Right lobe of liver (tissue), 6 donors: ENCODE results near the gene ACTRT2. TPM values are rescaled to one million over a fixed set of nuclear protein-coding genes. Genes with fewer than 3 reads are reported as not detected.

ENCODE experiments used
- ATAC-seq, 4 donors: fragments of 200-7000 bp; cut with Tn5 transposase; one replicate each; pipeline ENCODE4 v1.9.1; 2020; ENCODE audit warnings: mild to moderate bottlenecking in 4 of 4, moderate library complexity in 4 of 4
- DNase-seq, 3 donors: peaks; one replicate each; pipeline ENCODE4 v3.0.0-alpha.2; 2020
- H3K27ac ChIP-seq, 3 donors: fragments of 200-600 bp; one replicate each; pipeline ENCODE4 v1.8.0; 2022
- H3K27me3 ChIP-seq, 2 donors: fragments of 200-600 bp; one replicate each; pipeline ENCODE4 v1.8.0; 2022
- H3K36me3 ChIP-seq, 4 donors: fragments of 200-600 bp; sonication (generic) in 1 of 4; one replicate each; pipeline versions ENCODE4 v1.5.1 to v1.8.0; 2017 to 2022; ENCODE audit warnings: control low read depth in 1 of 4
- H3K4me1 ChIP-seq, 4 donors: fragments of 200-600 bp; sonication (generic) in 1 of 4; one replicate each; pipeline versions ENCODE4 v1.5.1 to v1.8.0; 2017 to 2022; ENCODE audit warnings: control low read depth in 1 of 4
- H3K4me3 ChIP-seq, 3 donors: fragments of 200-600 bp; one replicate each; pipeline ENCODE4 v1.8.0; 2022
- H3K9me3 ChIP-seq, 4 donors: fragments of 200-600 bp; sonication (generic) in 1 of 4; one replicate each; pipeline versions ENCODE4 v1.5.1 to v1.8.0; 2017 to 2022; ENCODE audit warnings: control low read depth in 1 of 4
- CTCF ChIP-seq, 4 donors: fragments of 200-600 bp in 3 of 4; fragments of 450-650 bp in 1 of 4; IDR thresholded peaks; one replicate each; pipeline versions ENCODE4 v1.5.1 to v1.8.0; 2016 to 2022; ENCODE audit warnings: antibody characterized with exemption in 4 of 4, mild to moderate bottlenecking in 2 of 4
- POLR2A ChIP-seq: fragments of 450-650 bp; IDR thresholded peaks from one replicate; pipeline ENCODE4 v1.6.1; 2017; ENCODE audit warnings: antibody characterized with exemption, mild to moderate bottlenecking
- WGBS: methylation state at CpG from one replicate; pipeline ENCODE4 v1.1.6; 2018; ENCODE audit warnings: low coverage, low lambda C conversion rate; ENCODE audit not compliant: insufficient coverage; ENCODE audit errors: missing lambda C conversion rate; 5-methylcytosine and 5-hydroxymethylcytosine counted together
- intact Hi-C, 2 donors: fragments of 100-400 bp; cut with DNase I; formaldehyde crosslinking; loops; one replicate each; pipeline versions ENCODE4 v1.11.2 to v1.14.1; 2022
- total RNA-seq, 6 experiments: library from RNA; depleted of rRNA in 2 of 6; stranded (reverse); fragments of >200 nt in 2 of 6; fragmentation: NEBNext Ultra II Directional in 3 of 6; extraction: Animal tissue kit (Norgen Biotek cat#: 25700) in 3 of 6; gene quantifications; one replicate each; pipeline versions ENCODE4 v1.1.0 to v1.2.4, GENCODE V29; 2016 to 2023
- donor health status: DM: no; HTN: yes; CAD: no.
- donor health status: DM: no; HTN: no; CAD: no.
- donor health status: DM: no; HTN: no; CAD: no.
- donor health status: DM: no; HTN: yes; CAD: no.
- donor health status: DM: no; HTN: yes; CAD: no.

ACTRT2 gene
- total RNA-seq, 6 experiments from 2014 or later = not detected

GRCh38 chr1:2998503-2999100 lies 22.7 kb upstream of the ACTRT2 start:
- TF ChIP-seq CTCF (IDR thresholded peaks at IDR 0.05) (no peak), POLR2A (no peak)
- Histone ChIP-seq H3K9me3 (peaks cover 0 to 2% (median 0%) of the 10 kb centered on the region in 4 donors), H3K4me3 (no peak overlapping the region), H3K36me3 (no peaks in the 10 kb centered on the region), H3K27ac (no peak overlapping the region), H3K27me3 (no peaks in the 10 kb centered on the region), H3K4me1 (no peaks in the 10 kb centered on the region)
- ATAC-seq (no peak), DNase-seq (no peak)
- intact Hi-C loops = no loop called here
- WGBS = 68% methylated on average over 4 of the region's 9 CpGs

- DNase-seq (no peak), ATAC-seq (no peak)
- Histone ChIP-seq H3K36me3 (no peaks in the 10 kb centered on the region), H3K27me3 (no peaks in the 10 kb centered on the region), H3K4me3 (no peak overlapping the region), H3K27ac (no peak overlapping the region), H3K9me3 (peaks cover 0 to 2% (median 0%) of the 10 kb centered on the region in 4 donors), H3K4me1 (no peaks in the 10 kb centered on the region)
- WGBS = 53% methylated on average over 2 of the region's 2 CpGs
- TF ChIP-seq POLR2A (no peak), CTCF (IDR thresholded peaks at IDR 0.05) (no peak)
- intact Hi-C loops = no loop called here
Measured at GRCh38 chr1:2999138-2999537, 22.1 kb upstream of the ACTRT2 start.

- DNase-seq = no peak
- Histone ChIP-seq H3K4me1 (no peaks in the 10 kb centered on the region), H3K9me3 (peaks cover 0 to 2% (median 0%) of the 10 kb centered on the region in 4 donors), H3K4me3 (no peak overlapping the region), H3K27me3 (no peaks in the 10 kb centered on the region), H3K36me3 (no peaks in the 10 kb centered on the region), H3K27ac (no peak overlapping the region)
- ATAC-seq = no peak
- TF ChIP-seq POLR2A (no peak), CTCF (IDR thresholded peaks at IDR 0.05) (no peak)
- intact Hi-C loops = no loop called here
- WGBS = 40% methylated on average over 2 of the region's 6 CpGs
Measured at GRCh38 chr1:2999571-2999970, 21.7 kb upstream of the ACTRT2 start.

GRCh38 chr1:3000214-3000613 lies 21.1 kb upstream of the ACTRT2 start:
- ATAC-seq (no peak), DNase-seq (peak in 1 of 3 donors; percentile 27)
- WGBS = 65% methylated on average over 2 of the region's 15 CpGs
- no peaks in the 10 kb centered on the region for H3K4me1 ChIP-seq
- intact Hi-C loops = no loop called here
- TF ChIP-seq CTCF (IDR thresholded peaks at IDR 0.05) (no peak), POLR2A (no peak)
- no peak overlapping the region for H3K27ac ChIP-seq
- no peaks in the 10 kb centered on the region for H3K36me3 ChIP-seq
- no peak overlapping the region for H3K4me3 ChIP-seq
- H3K9me3 ChIP-seq = no peaks in the 10 kb centered on the region
- no peaks in the 10 kb centered on the region for H3K27me3 ChIP-seq
